Muscle layer of colon (tissue), 2 donors: Measurements from ENCODE around the gene SLC34A2.

Source experiments
- H3K27ac ChIP-seq: one replicate; pipeline ENCODE4 v1.7.0; 2013; ENCODE audit warnings: low read depth, mild to moderate bottlenecking, low read length, moderate library complexity
- H3K27me3 ChIP-seq, 2 donors: one replicate each; pipeline ENCODE4 v1.7.0; 2013; ENCODE audit warnings: low read length in 2 of 2, mild to moderate bottlenecking in 2 of 2; ENCODE audit not compliant: insufficient read depth in 2 of 2, control insufficient read depth in 1 of 2
- H3K36me3 ChIP-seq: one replicate; pipeline ENCODE4 v1.7.0; 2013; ENCODE audit warnings: mild to moderate bottlenecking, low read length; ENCODE audit not compliant: insufficient read depth
- H3K4me1 ChIP-seq: one replicate; pipeline ENCODE4 v1.7.0; 2013; ENCODE audit warnings: mild to moderate bottlenecking, low read length; ENCODE audit not compliant: insufficient read depth
- H3K4me3 ChIP-seq, 2 donors: one replicate each; pipeline ENCODE4 v1.7.0; 2013; ENCODE audit warnings: low read length in 2 of 2, low read depth in 1 of 2, mild to moderate bottlenecking in 1 of 2, moderate library complexity in 1 of 2
- H3K9ac ChIP-seq: one replicate; pipeline ENCODE4 v1.7.0; 2013; ENCODE audit warnings: low read length
- H3K9me3 ChIP-seq: one replicate; pipeline ENCODE4 v1.7.0; 2013; ENCODE audit warnings: mild to moderate bottlenecking, low read length
- donor health status: abdominal sarcoma.
- donor health status: Adenocarcinoma of cecum.

SLC34A2 gene

GRCh38 chr4:25662306-25662705, 6.7 kb downstream of the SLC34A2 start:
- Histone ChIP-seq H3K27ac (no peak overlapping the region), H3K27me3 (no peaks in the 10 kb centered on the region), H3K9me3 (no peaks in the 10 kb centered on the region), H3K9ac (no peak overlapping the region), H3K4me1 (no peaks in the 10 kb centered on the region), H3K4me3 (no peak overlapping the region), H3K36me3 (no peaks in the 10 kb centered on the region)

- no peak overlapping the region for H3K27ac ChIP-seq
- H3K4me3 ChIP-seq = no peak overlapping the region
- no peak overlapping the region for H3K9ac ChIP-seq
- H3K36me3 ChIP-seq = no peaks in the 10 kb centered on the region
- no peaks in the 10 kb centered on the region for H3K27me3 ChIP-seq
- no peaks in the 10 kb centered on the region for H3K9me3 ChIP-seq
- H3K4me1 ChIP-seq = no peaks in the 10 kb centered on the region
Measured at GRCh38 chr4:25663781-25664180, 8.1 kb downstream of the SLC34A2 start.

GRCh38 chr4:25666031-25666630, 10.5 kb downstream of the SLC34A2 start:
- Histone ChIP-seq H3K9me3 (no peaks in the 10 kb centered on the region), H3K4me1 (no peaks in the 10 kb centered on the region), H3K36me3 (no peaks in the 10 kb centered on the region), H3K4me3 (no peak overlapping the region), H3K27ac (no peak overlapping the region), H3K9ac (no peak overlapping the region), H3K27me3 (no peaks in the 10 kb centered on the region)

- H3K9me3 ChIP-seq = no peaks in the 10 kb centered on the region
- no peak overlapping the region for H3K27ac ChIP-seq
- H3K36me3 ChIP-seq = no peaks in the 10 kb centered on the region
- H3K27me3 ChIP-seq = no peaks in the 10 kb centered on the region
- no peaks in the 10 kb centered on the region for H3K4me1 ChIP-seq
- H3K9ac ChIP-seq = no peak overlapping the region
- H3K4me3 ChIP-seq = no peak overlapping the region
Measured at GRCh38 chr4:25667931-25668557, 12.4 kb downstream of the SLC34A2 start.

GRCh38 chr4:25670991-25671390, 15.3 kb downstream of the SLC34A2 start:
- Histone ChIP-seq H3K36me3 (no peaks in the 10 kb centered on the region), H3K9ac (no peak overlapping the region), H3K4me1 (no peaks in the 10 kb centered on the region), H3K4me3 (no peak overlapping the region), H3K9me3 (no peaks in the 10 kb centered on the region), H3K27ac (no peak overlapping the region), H3K27me3 (no peaks in the 10 kb centered on the region)

- Histone ChIP-seq H3K4me1 (no peaks in the 10 kb centered on the region), H3K27ac (no peak overlapping the region), H3K9ac (no peak overlapping the region), H3K9me3 (no peaks in the 10 kb centered on the region), H3K27me3 (no peaks in the 10 kb centered on the region), H3K36me3 (no peaks in the 10 kb centered on the region), H3K4me3 (no peak overlapping the region)
Measured at GRCh38 chr4:25672756-25673155, 17.1 kb downstream of the SLC34A2 start.

- no peak overlapping the region for H3K27ac ChIP-seq
- no peaks in the 10 kb centered on the region for H3K36me3 ChIP-seq
- no peak overlapping the region for H3K9ac ChIP-seq
- H3K27me3 ChIP-seq = no peaks in the 10 kb centered on the region
- no peak overlapping the region for H3K4me3 ChIP-seq
- H3K9me3 ChIP-seq = no peaks in the 10 kb centered on the region
- no peaks in the 10 kb centered on the region for H3K4me1 ChIP-seq
Measured at GRCh38 chr4:25674386-25674785, 18.7 kb downstream of the SLC34A2 start.

GRCh38 chr4:25676221-25676620, 20.6 kb downstream of the SLC34A2 start:
- no peak overlapping the region for H3K4me3 ChIP-seq
- no peaks in the 10 kb centered on the region for H3K9me3 ChIP-seq
- H3K27me3 ChIP-seq = no peaks in the 10 kb centered on the region
- H3K4me1 ChIP-seq = no peaks in the 10 kb centered on the region
- no peak overlapping the region for H3K9ac ChIP-seq
- H3K27ac ChIP-seq = no peak overlapping the region
- no peaks in the 10 kb centered on the region for H3K36me3 ChIP-seq

- no peaks in the 10 kb centered on the region for H3K9me3 ChIP-seq
- no peak overlapping the region for H3K27ac ChIP-seq
- H3K9ac ChIP-seq = no peak overlapping the region
- no peaks in the 10 kb centered on the region for H3K27me3 ChIP-seq
- no peaks in the 10 kb centered on the region for H3K4me1 ChIP-seq
- no peaks in the 10 kb centered on the region for H3K36me3 ChIP-seq
- no peak overlapping the region for H3K4me3 ChIP-seq
Measured at GRCh38 chr4:25677157-25677556, 21.5 kb downstream of the SLC34A2 start.

GRCh38 chr4:25677943-25678342, 22.3 kb downstream of the SLC34A2 start:
- Histone ChIP-seq H3K9me3 (no peaks in the 10 kb centered on the region), H3K4me1 (no peaks in the 10 kb centered on the region), H3K27me3 (no peaks in the 10 kb centered on the region)

GRCh38 chr4:25687773-25688172, 32.1 kb downstream of the SLC34A2 start:
- H3K9me3 ChIP-seq = no peaks in the 10 kb centered on the region
- H3K9ac ChIP-seq = no peak overlapping the region
- H3K27me3 ChIP-seq = no peaks in the 10 kb centered on the region
- H3K4me1 ChIP-seq = no peaks in the 10 kb centered on the region
- no peaks in the 10 kb centered on the region for H3K36me3 ChIP-seq
- no peak overlapping the region for H3K27ac ChIP-seq
- no peak overlapping the region for H3K4me3 ChIP-seq

More at GRCh38 chr4:25677943-25678342, 22.3 kb downstream of the SLC34A2 start:
- Histone ChIP-seq H3K4me3 (no peak overlapping the region), H3K9ac (no peak overlapping the region), H3K36me3 (no peaks in the 10 kb centered on the region), H3K27ac (no peak overlapping the region)

GRCh38 chr4:25694466-25694865, 38.8 kb downstream of the SLC34A2 start:
- H3K27me3 ChIP-seq = no peaks in the 10 kb centered on the region
- no peaks in the 10 kb centered on the region for H3K9me3 ChIP-seq
- H3K4me3 ChIP-seq = no peak overlapping the region
- no peak overlapping the region for H3K27ac ChIP-seq
- H3K36me3 ChIP-seq = no peaks in the 10 kb centered on the region
- no peaks in the 10 kb centered on the region for H3K4me1 ChIP-seq
- H3K9ac ChIP-seq = no peak overlapping the region
